NK-92 (cell line): ENCODE data around the gene ZSCAN16.

Source experiments
- DNase-seq: peaks from one replicate; lab custom pipeline; 2025; ENCODE audit not compliant: unreplicated experiment; lab: John Stamatoyannopoulos, UW

ZSCAN16 gene

GRCh38 chr6:28125401-28125800 is 992 bp downstream of the ZSCAN16 start:
- DNase-seq = no peak

- DNase-seq = no peak
Observed at GRCh38 chr6:28134015-28134414, 9.6 kb downstream of the ZSCAN16 start.

DNA sequence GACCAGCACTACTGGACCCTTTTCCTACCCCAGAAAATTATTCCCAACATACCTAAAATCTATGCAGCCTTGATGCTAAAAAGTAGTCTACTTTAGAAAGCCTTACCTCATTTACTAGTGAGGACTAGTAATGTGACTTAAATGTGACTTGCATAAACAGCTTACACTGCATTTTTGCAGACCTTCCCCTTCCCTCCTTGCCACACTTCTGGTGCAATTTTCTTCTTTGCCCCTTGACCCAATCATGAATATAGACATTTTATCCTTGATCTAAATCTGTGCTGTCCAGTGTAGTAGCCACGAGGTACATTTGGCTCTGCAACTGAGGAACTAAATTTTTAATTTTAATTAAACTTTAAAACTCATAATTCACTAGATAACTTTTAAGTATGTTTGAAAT is 10.3 kb downstream of the ZSCAN16 start:
- no peak for DNase-seq

DNA sequence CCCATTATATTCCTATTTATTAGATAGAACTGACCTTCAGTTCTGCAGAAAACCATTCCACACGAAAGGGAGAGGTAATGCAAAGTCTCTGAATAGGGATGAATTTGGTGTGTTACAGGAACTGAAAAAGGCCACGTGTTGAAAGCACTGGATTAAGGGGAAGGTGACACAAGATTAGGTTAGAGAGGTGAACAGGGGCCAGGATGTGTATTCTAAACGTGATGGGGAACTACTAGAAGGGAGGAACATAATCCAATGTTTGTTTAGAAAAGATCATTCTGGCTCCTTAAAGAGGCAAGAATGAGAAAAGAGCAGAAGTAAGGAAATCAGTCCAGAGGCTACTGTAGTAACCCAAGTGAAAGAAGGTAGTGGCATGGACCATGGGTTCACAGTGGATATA is 11.0 kb downstream of the ZSCAN16 start:
- no peak for DNase-seq

GRCh38 chr6:28136585-28137504 is 12.4 kb downstream of the ZSCAN16 start:
- DNase-seq = no peak

- no peak for DNase-seq
Observed at GRCh38 chr6:28137505-28137981, 13.1 kb downstream of the ZSCAN16 start.

GRCh38 chr6:28139860-28140543 is 15.6 kb downstream of the ZSCAN16 start:
- DNase-seq = no peak

DNA sequence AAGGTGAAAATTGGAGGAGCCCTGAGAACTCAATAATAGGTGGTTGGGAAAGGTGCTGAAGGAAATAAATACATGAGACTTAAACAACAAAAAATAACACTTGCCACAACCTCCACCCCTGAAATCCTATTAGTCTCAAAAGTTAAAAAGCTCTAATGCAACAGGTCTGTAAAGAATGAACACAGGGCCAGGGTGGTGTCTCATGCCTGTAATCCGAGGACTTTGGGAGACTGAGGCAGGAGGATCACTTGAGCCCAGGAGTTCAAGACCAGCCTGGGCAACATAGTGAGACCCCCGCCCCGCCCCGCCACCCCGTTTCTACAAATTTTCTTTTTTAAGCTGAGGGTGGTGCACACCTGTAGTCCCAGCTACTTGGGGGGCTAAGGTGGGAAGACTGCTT is 16.2 kb downstream of the ZSCAN16 start:
- no peak for DNase-seq

- DNase-seq = peak; percentile 22
Observed at GRCh38 chr6:28141500-28142329, 17.3 kb downstream of the ZSCAN16 start, which contains the start of gene ZKSCAN8. Gene ZKSCAN8, plus strand, starts transcription at chr6:28141883. Its CDS starts 6,525 bp downstream, at chr6:28148408.

DNA sequence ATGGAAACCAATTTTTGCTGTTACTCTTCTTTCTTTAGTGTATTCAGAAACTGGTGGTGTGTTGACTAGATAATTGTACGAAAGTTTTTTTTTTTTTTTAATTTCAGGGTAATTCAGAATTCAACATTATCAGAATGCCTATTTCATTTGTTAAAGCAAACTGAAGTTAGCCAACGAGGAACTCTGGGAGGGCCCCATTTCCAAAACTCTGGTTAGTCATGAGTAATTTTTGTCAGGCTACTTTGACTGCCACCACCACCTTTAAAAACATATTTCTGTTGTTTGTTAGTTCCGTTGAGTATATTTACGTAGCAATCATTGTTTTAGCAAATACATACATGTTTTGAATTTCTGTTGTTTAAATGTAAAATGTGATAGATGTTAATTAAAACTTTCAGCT is 18.0 kb downstream of the ZSCAN16 start:
- no peak for DNase-seq

GRCh38 chr6:28145231-28145630 is 20.8 kb downstream of the ZSCAN16 start:
- DNase-seq = no peak

- no peak for DNase-seq
Observed at GRCh38 chr6:28152531-28152930, 28.1 kb downstream of the ZSCAN16 start.

DNA sequence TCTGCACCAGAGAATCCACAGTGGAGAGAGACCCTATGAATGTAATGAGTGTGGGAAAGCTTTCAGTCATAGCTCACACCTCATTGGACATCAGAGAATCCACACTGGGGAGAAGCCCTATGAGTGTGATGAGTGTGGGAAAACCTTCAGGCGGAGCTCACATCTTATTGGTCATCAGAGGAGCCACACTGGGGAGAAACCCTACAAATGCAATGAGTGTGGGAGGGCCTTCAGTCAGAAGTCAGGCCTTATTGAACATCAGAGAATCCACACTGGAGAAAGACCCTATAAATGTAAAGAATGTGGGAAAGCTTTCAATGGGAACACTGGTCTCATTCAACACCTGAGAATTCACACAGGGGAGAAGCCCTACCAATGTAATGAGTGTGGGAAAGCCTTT is 29.1 kb downstream of the ZSCAN16 start:
- DNase-seq = no peak

DNA sequence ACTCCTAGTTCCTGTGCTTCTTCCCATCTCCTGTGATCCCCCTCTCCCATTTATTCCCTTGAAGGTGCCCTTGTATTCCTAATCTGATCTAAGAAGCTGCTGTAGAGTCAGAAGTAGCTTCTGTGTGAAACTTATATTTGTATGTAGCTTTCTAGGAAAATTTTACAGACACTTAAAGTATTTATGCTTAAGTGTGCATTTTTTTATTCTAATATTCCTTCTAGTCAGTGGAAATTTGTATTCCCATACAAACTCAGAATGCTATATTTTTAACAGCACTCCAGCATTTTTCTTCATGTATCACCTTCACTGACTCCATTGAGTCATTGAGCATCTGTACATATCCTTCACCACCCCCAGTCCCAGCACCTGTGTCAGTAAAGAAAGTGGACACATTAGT is 29.9 kb downstream of the ZSCAN16 start:
- DNase-seq = no peak

GRCh38 chr6:28158318-28158717 is 33.9 kb downstream of the ZSCAN16 start:
- DNase-seq = no peak

GRCh38 chr6:28159029-28159607 is 34.7 kb downstream of the ZSCAN16 start:
- no peak for DNase-seq

DNA sequence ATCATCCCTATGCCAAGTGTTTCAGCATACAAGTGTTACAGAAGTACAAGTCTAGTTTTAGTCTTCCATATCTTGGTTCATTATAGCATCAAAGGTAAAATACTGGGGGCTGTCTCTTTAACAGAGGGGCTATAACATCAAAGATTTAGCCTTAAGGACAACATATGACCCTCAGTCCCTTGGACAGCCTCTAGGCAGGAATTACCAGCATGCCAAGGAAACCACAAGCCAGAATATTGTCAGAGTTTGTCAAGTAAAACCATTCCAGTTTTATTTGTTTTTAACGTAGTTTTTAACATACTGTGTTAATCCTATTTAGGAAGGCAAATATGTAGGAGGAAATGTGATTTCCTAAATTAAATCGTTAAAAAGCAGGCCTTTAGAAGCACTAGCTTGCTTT is 35.8 kb downstream of the ZSCAN16 start:
- no peak for DNase-seq

- DNase-seq = peak; percentile 15
Observed at GRCh38 chr6:28161410-28162079, 37.1 kb downstream of the ZSCAN16 start.

- no peak for DNase-seq
Observed at GRCh38 chr6:28165563-28165962, 41.2 kb downstream of the ZSCAN16 start.

DNA sequence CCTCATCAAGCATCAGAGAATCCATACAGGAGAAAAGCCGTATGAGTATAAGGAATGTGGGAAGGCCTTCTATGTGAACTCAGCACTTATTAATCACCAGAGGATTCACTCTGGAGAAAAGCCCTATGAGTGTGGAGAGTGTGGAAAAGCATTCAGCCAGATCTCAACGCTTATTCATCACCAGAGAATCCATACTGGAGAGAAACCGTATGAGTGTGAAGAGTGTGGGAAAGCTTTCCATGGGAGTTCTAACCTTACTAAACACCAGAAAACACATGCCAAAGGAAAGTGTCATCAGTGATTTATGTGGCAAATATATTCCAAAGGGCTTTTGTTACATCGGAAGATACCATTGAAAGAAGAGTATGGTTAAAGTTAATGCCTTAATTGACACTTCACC is 42.7 kb downstream of the ZSCAN16 start:
- DNase-seq = no peak
